Kidney epithelial cell (primary cell): Measurements from ENCODE around the gene ADK. TPM values are rescaled to one million over a fixed set of nuclear protein-coding genes. Genes with fewer than 3 reads are reported as not detected.

Experiments
- DNase-seq: peaks from one replicate; pipeline ENCODE4 v3.0.0-alpha.2; 2010; ENCODE audit warnings: low read depth
- H3K27me3 ChIP-seq: 2 replicates; pipeline ENCODE4 v1.6.0; 2011; ENCODE audit warnings: low read length; ENCODE audit not compliant: control insufficient read depth, insufficient read depth
- H3K36me3 ChIP-seq: 2 replicates; pipeline ENCODE4 v1.5.1; 2011; ENCODE audit warnings: low read length; ENCODE audit not compliant: control insufficient read depth, insufficient read depth
- H3K4me3 ChIP-seq: 2 replicates; pipeline ENCODE4 v1.5.1; 2011; ENCODE audit warnings: low read depth, mild to moderate bottlenecking, control low read depth, low read length
- total RNA-seq: library from RNA; depleted of rRNA; stranded (reverse); fragments of >200 nt; gene quantifications from 2 replicates; pipeline ENCODE4 v1.2.3, GENCODE V29; 2015
- TF ChIP-seq, protein P1 (sequence below): IDR thresholded peaks from 2 replicates; pipeline ENCODE4 v1.5.1; 2011; ENCODE audit warnings: mild to moderate bottlenecking, moderate library complexity, low read length, control low read depth, inconsistent platforms; ENCODE audit not compliant: insufficient read depth, poor library complexity, severe bottlenecking

ADK gene
- total RNA-seq, 1 donor from 2014 or later: 43.6 TPM

DNA sequence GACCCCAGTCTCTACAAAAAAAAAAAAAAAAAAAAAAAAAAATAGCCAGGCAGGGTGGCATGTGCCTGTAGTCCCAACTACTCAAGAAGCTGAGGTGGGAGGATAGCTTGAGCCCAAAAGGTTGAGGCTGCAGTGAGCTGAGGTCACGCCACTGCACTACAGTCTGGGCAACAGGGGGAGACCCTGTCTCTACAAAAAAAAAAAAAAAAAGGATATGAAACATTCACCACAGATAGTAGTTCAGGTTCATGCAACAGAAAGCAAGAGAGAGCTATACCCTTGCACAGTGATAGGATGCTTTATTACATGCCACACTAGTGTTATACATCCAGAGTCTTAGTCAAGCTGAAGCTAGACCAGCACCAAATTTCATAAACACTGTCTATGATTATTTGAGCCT, 526.9 kb downstream of the ADK start:
- Histone ChIP-seq H3K4me3 (no peak overlapping the region), H3K27me3 (no peaks in the 10 kb centered on the region), H3K36me3 (no peaks in the 10 kb centered on the region)
- DNase-seq: no peak
- TF ChIP-seq, protein P1, sequence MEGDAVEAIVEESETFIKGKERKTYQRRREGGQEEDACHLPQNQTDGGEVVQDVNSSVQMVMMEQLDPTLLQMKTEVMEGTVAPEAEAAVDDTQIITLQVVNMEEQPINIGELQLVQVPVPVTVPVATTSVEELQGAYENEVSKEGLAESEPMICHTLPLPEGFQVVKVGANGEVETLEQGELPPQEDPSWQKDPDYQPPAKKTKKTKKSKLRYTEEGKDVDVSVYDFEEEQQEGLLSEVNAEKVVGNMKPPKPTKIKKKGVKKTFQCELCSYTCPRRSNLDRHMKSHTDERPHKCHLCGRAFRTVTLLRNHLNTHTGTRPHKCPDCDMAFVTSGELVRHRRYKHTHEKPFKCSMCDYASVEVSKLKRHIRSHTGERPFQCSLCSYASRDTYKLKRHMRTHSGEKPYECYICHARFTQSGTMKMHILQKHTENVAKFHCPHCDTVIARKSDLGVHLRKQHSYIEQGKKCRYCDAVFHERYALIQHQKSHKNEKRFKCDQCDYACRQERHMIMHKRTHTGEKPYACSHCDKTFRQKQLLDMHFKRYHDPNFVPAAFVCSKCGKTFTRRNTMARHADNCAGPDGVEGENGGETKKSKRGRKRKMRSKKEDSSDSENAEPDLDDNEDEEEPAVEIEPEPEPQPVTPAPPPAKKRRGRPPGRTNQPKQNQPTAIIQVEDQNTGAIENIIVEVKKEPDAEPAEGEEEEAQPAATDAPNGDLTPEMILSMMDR: no peak

GRCh38 chr10:74681917-74682627, 531.1 kb downstream of the ADK start:
- H3K27me3 ChIP-seq: no peaks in the 10 kb centered on the region
- no peak for DNase-seq
- TF ChIP-seq, protein P1: no peak
- no peak overlapping the region for H3K4me3 ChIP-seq
- H3K36me3 ChIP-seq: no peaks in the 10 kb centered on the region

GRCh38 chr10:74683067-74683466, 532.0 kb downstream of the ADK start:
- no peaks in the 10 kb centered on the region for H3K36me3 ChIP-seq
- no peak overlapping the region for H3K4me3 ChIP-seq
- DNase-seq: no peak
- H3K27me3 ChIP-seq: no peaks in the 10 kb centered on the region
- TF ChIP-seq, protein P1: no peak

DNA sequence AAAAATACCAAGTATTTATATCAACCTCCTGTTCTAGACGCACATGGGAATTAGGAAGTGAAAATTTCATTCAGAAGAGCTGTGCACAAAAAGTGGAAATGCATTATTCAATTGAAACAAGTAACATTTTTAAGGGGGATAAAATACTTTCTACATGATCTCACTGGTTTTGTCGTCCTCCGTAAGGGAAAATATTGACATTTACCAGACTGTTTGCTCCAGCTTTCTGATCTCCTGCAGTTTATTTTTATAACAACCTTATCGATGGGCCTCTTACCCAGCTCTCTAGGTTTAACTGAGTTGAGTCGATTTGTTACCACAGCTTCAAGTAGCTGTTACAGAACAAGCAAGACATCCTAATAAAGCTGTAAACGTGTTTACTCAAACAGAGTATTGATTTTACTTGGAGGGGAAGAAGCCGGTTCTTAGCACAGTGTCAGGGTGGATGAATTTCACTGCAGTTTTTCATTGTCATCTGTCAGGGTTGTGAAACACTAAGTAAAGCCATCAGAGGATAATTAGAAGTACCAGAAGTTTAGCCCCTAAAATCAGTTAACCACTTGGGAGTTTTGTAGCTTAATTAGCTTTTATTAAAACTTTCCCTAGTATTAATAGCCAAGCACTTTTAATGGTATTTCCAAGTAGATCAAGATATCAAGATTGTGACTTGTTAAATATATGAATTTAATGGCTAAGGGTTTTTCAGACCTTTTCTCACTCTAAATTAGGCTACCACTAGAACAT, 532.8 kb downstream of the ADK start:
- H3K4me3 ChIP-seq: no peak overlapping the region
- no peaks in the 10 kb centered on the region for H3K36me3 ChIP-seq
- H3K27me3 ChIP-seq: no peaks in the 10 kb centered on the region
- TF ChIP-seq, protein P1: no peak
- DNase-seq: no peak

DNA sequence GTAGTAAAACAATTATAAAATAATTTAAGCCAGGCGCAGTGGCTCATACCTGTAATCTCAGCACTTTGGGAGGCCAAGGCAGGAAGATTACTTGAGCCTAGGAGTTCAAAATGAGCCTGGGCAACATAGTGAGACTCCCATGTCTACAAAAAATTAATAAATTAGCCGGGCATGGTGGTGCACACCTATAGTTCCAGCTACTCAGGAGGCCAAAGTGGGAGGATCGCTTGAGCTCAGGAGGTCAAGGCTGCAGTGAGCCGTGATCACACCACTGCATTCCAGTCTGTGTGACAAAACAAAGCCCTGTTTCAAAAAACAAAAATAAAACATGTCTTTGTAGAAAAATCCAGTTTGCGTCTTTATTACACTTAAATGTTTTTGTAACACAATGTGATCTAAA, 533.4 kb downstream of the ADK start:
- H3K27me3 ChIP-seq: no peaks in the 10 kb centered on the region
- no peaks in the 10 kb centered on the region for H3K36me3 ChIP-seq
- TF ChIP-seq, protein P1: no peak
- no peak overlapping the region for H3K4me3 ChIP-seq
- no peak for DNase-seq
